H4 (cell line): Measurements from ENCODE around the gene LRCH3. TPM values are rescaled to one million over a fixed set of nuclear protein-coding genes. Genes with fewer than 3 reads are reported as not detected.
A peak's percentile ranks its signal among the peaks of the same experiment; 100 is the strongest.
"Not testable (repeated sequence)": the region's sequence is repeated elsewhere in the genome, so short reads cannot be mapped to it uniquely, and the experiment has no call there.

Experiments
- DNase-seq: peaks from one replicate; pipeline ENCODE4 v3.0.0-alpha.2; 2015; ENCODE audit warnings: low spot score
- total RNA-seq: library from RNA; depleted of rRNA; stranded (reverse); fragments of >200 nt; shearing (Covaris generic); gene quantifications from 2 replicates; pipeline ENCODE4 v1.2.3, GENCODE V29; 2014

The LRCH3 gene
- total RNA-seq, 1 experiment from 2014 or later = 21.9 TPM

- DNase-seq = no peak
Observed at GRCh38 chr3:197882586-197882985, 91.5 kb downstream of the LRCH3 start.

GRCh38 chr3:197883541-197883940, 92.5 kb downstream of the LRCH3 start:
- DNase-seq = no peak

- DNase-seq = not testable (repeated sequence)
Observed at GRCh38 chr3:197884330-197884729, 93.3 kb downstream of the LRCH3 start.

- DNase-seq = not testable (repeated sequence)
Observed at GRCh38 chr3:197886052-197886451, 95.0 kb downstream of the LRCH3 start.

GRCh38 chr3:197887430-197888053, 96.5 kb downstream of the LRCH3 start:
- not testable (repeated sequence) for DNase-seq

- DNase-seq = no peak
Observed at GRCh38 chr3:197888511-197888910, 97.5 kb downstream of the LRCH3 start.

GRCh38 chr3:197889204-197889930, 98.3 kb downstream of the LRCH3 start:
- no peak for DNase-seq

GRCh38 chr3:197890693-197891092, 99.6 kb downstream of the LRCH3 start:
- no peak for DNase-seq

- DNase-seq = no peak
Observed at GRCh38 chr3:197892162-197892561, 101.1 kb downstream of the LRCH3 start.

GRCh38 chr3:197896421-197896820, 105.4 kb downstream of the LRCH3 start:
- DNase-seq = no peak

- DNase-seq = no peak
Observed at GRCh38 chr3:197899833-197900478, 108.9 kb downstream of the LRCH3 start.

- DNase-seq = no peak
Observed at GRCh38 chr3:197901626-197902025, 110.6 kb downstream of the LRCH3 start.

GRCh38 chr3:197906023-197906849, 115.2 kb downstream of the LRCH3 start:
- DNase-seq = peak; percentile 93

- no peak for DNase-seq
Observed at GRCh38 chr3:197906850-197907187, 115.8 kb downstream of the LRCH3 start.

GRCh38 chr3:197907196-197907595, 116.1 kb downstream of the LRCH3 start:
- no peak for DNase-seq

- not testable (repeated sequence) for DNase-seq
Observed at GRCh38 chr3:197908550-197908949, 117.5 kb downstream of the LRCH3 start.

- DNase-seq = no peak
Observed at GRCh38 chr3:197908957-197909701, 118.1 kb downstream of the LRCH3 start.

GRCh38 chr3:197912741-197913476, 121.9 kb downstream of the LRCH3 start:
- no peak for DNase-seq

GRCh38 chr3:197913641-197914380, 122.8 kb downstream of the LRCH3 start:
- DNase-seq = no peak
